GM12891 (cell line): ENCODE results near the gene KDM5D. TPM values are rescaled to one million over a fixed set of nuclear protein-coding genes. Genes with fewer than 3 reads are reported as not detected.

Source experiments
- DNase-seq: peaks from one replicate; pipeline ENCODE4 v3.0.0; 2011; ENCODE audit warnings: low spot score; ENCODE audit not compliant: insufficient read length
- FAIRE-seq: peaks from 2 replicates; lab custom pipeline; 2011; peaks lifted over from hg19 to GRCh38; lab: Jason Lieb, UNC
- PAX5 ChIP-seq: IDR thresholded peaks from 2 replicates; pipeline ENCODE4 v1.6.1; 2011; ENCODE audit warnings: low read length, moderate library complexity, mild to moderate bottlenecking; ENCODE audit not compliant: insufficient read depth, severe bottlenecking
- POLR2A ChIP-seq: IDR thresholded peaks from 2 replicates; pipeline ENCODE4 v1.6.1; 2011; ENCODE audit warnings: low read depth, low read length, control low read depth
- POLR2AphosphoS5 ChIP-seq: IDR thresholded peaks from 2 replicates; pipeline ENCODE4 v1.6.1; 2011; ENCODE audit warnings: low read depth, low read length, control low read depth
- POU2F2 ChIP-seq: IDR thresholded peaks from 2 replicates; pipeline ENCODE4 v1.6.1; 2011; ENCODE audit warnings: low read depth, mild to moderate bottlenecking, control low read depth, low read length, moderate library complexity
- SPI1 ChIP-seq: IDR thresholded peaks from 2 replicates; pipeline ENCODE4 v1.6.1; 2011; ENCODE audit warnings: low read depth, low read length, control low read depth
- TAF1 ChIP-seq: IDR thresholded peaks from 2 replicates; pipeline ENCODE4 v1.6.1; 2011; ENCODE audit warnings: low read depth, low read length, control low read depth
- polyA plus RNA-seq: library from polyadenylated mRNA; unstranded; fragments of >200 nt; gene quantifications from one replicate; pipeline ENCODE4 v1.2.1, GENCODE V29; 2012; ENCODE audit warnings: low read depth, missing spikeins, inconsistent platforms; ENCODE audit not compliant: missing spikeins

The KDM5D gene
- 14.2 TPM for polyA plus RNA-seq

GRCh38 chrY:19744381-19745378, at the start of gene KDM5D:
Gene KDM5D (minus strand): TSS chrY:19744726. CDS start chrY:19744534, 192 bp downstream.
- FAIRE-seq (peak; percentile 35), DNase-seq (peak; percentile 3)
- peak; percentile 77; the same call in 1 of the 2 replicates for TF ChIP-seq TAF1
- TF ChIP-seq POLR2AphosphoS5, result no peak; the same call in 1 of the 2 replicates
- no peak for TF ChIP-seq PAX5
- TF ChIP-seq POU2F2, result no peak
- peak; percentile 44 for TF ChIP-seq POLR2A
- TF ChIP-seq SPI1, result no peak

- no peak for DNase-seq
- FAIRE-seq, result no peak
- no peak for TF ChIP-seq POU2F2
- TF ChIP-seq POLR2A, result no peak
- no peak for TF ChIP-seq PAX5
- TF ChIP-seq TAF1, result no peak
- TF ChIP-seq POLR2AphosphoS5, result no peak
- no peak for TF ChIP-seq SPI1
These were observed 23.8 kb upstream of the KDM5D start for GRCh38 chrY:19768375-19768774.

GRCh38 chrY:19743331-19743730, 1.2 kb downstream of the KDM5D start:
- no peak for DNase-seq
- TF ChIP-seq PAX5 (no peak), POLR2A (no peak), POU2F2 (no peak), SPI1 (no peak), TAF1 (no peak), POLR2AphosphoS5 (no peak)
- no peak for FAIRE-seq

GRCh38 chrY:19742153-19742552, 2.4 kb downstream of the KDM5D start:
- no peak for TF ChIP-seq POLR2A
- no peak for TF ChIP-seq POU2F2
- TF ChIP-seq PAX5, result no peak
- TF ChIP-seq SPI1, result no peak
- TF ChIP-seq POLR2AphosphoS5, result no peak
- TF ChIP-seq TAF1, result no peak
- DNase-seq, result no peak
- no peak for FAIRE-seq

GRCh38 chrY:19734425-19734824, 10.1 kb downstream of the KDM5D start:
- TF ChIP-seq POLR2AphosphoS5, result no peak
- TF ChIP-seq SPI1, result no peak
- no peak for TF ChIP-seq POU2F2
- no peak for TF ChIP-seq PAX5
- no peak for TF ChIP-seq POLR2A
- TF ChIP-seq TAF1, result no peak
- FAIRE-seq (no peak), DNase-seq (no peak)

- no peak for DNase-seq
- TF ChIP-seq POU2F2 (no peak), SPI1 (no peak), PAX5 (no peak), POLR2AphosphoS5 (no peak), POLR2A (no peak), TAF1 (no peak)
- peak; percentile 48 for FAIRE-seq
These were observed 26.6 kb downstream of the KDM5D start for GRCh38 chrY:19717950-19718349.

- FAIRE-seq, result no peak
- TF ChIP-seq POU2F2 (no peak), SPI1 (no peak), POLR2AphosphoS5 (no peak), POLR2A (no peak), TAF1 (no peak), PAX5 (no peak)
- no peak for DNase-seq
These were observed 27.4 kb downstream of the KDM5D start for GRCh38 chrY:19717146-19717545.

GRCh38 chrY:19715226-19715625, 29.3 kb downstream of the KDM5D start:
- DNase-seq (no peak), FAIRE-seq (no peak)
- no peak for TF ChIP-seq TAF1
- TF ChIP-seq POU2F2, result no peak
- no peak for TF ChIP-seq PAX5
- no peak for TF ChIP-seq SPI1
- TF ChIP-seq POLR2AphosphoS5, result no peak
- no peak for TF ChIP-seq POLR2A

- DNase-seq (no peak), FAIRE-seq (no peak)
- TF ChIP-seq POLR2AphosphoS5 (no peak), TAF1 (no peak), SPI1 (no peak), POU2F2 (no peak), PAX5 (no peak), POLR2A (no peak)
These were observed 31.1 kb downstream of the KDM5D start for GRCh38 chrY:19713430-19713829.
